PC-3 (cell line): ENCODE results near the gene RCHY1. TPM values are rescaled to one million over a fixed set of nuclear protein-coding genes. Genes with fewer than 3 reads are reported as not detected.

Experiments
- ATAC-seq: fragments of 200-7000 bp; cut with Tn5 transposase; 2 replicates; pipeline ENCODE4 v1.9.1; 2020; ENCODE audit warnings: mild to moderate bottlenecking, moderate library complexity
- BruUV-seq: library from RNA; stranded (reverse); fragments of 400-500 nt; replicated peaks from 2 replicates; lab custom pipeline; 2021; lab: Mats Ljungman, UMichigan
- CTCF ChIA-PET: fragments of 300-600 bp; sonication (Branson Sonifier 250); formaldehyde crosslinking; loops from one replicate; lab custom pipeline; 2022; ENCODE audit warnings: antibody characterized with exemption; lab: Charles Lee
- POLR2A ChIA-PET: fragments of 300-600 bp; sonication (Branson Sonifier 250); formaldehyde crosslinking; loops from one replicate; lab custom pipeline; 2022; ENCODE audit warnings: antibody characterized with exemption; ENCODE audit not compliant: unreplicated experiment; lab: Charles Lee
- DNase-seq: peaks from one replicate; pipeline ENCODE4 v3.0.0-alpha.2; 2015
- H2AFZ ChIP-seq: fragments of 300-600 bp; sonication (generic); 2 replicates; pipeline ENCODE4 v1.6.0; 2016; ENCODE audit warnings: antibody characterized with exemption, low read length
- H3F3A ChIP-seq: fragments of 300-600 bp; sonication (generic); one replicate; pipeline ENCODE4 v1.6.0; 2017; ENCODE audit warnings: antibody characterized with exemption, low read length, control low read depth, mild to moderate bottlenecking; ENCODE audit not compliant: unreplicated experiment
- H3K27ac ChIP-seq: fragments of 300-600 bp; sonication (generic); 2 replicates; pipeline ENCODE4 v1.5.1; 2016; ENCODE audit warnings: mild to moderate bottlenecking, low read length
- H3K27me3 ChIP-seq: fragments of 300-600 bp; sonication (generic); 2 replicates; pipeline ENCODE4 v1.6.1; 2016; ENCODE audit warnings: low read length, mixed read lengths
- H3K36me3 ChIP-seq: fragments of 300-600 bp; sonication (generic); 2 replicates; pipeline ENCODE4 v1.6.1; 2016; ENCODE audit warnings: low read depth, mixed run types, low read length, mixed read lengths
- H3K4me1 ChIP-seq: fragments of 300-600 bp; sonication (generic); 2 replicates; pipeline ENCODE4 v1.5.1; 2016; ENCODE audit warnings: low read length; ENCODE audit not compliant: insufficient read depth
- H3K4me2 ChIP-seq: fragments of 300-600 bp; sonication (generic); 2 replicates; pipeline ENCODE4 v1.6.0; 2016; ENCODE audit warnings: low read length
- H3K4me3 ChIP-seq: fragments of 300-600 bp; sonication (generic); 2 replicates; pipeline ENCODE4 v1.5.1; 2016; ENCODE audit warnings: mild to moderate bottlenecking, low read length, mixed read lengths
- H3K79me2 ChIP-seq: fragments of 300-600 bp; sonication (generic); 2 replicates; pipeline ENCODE4 v1.6.1; 2017; ENCODE audit warnings: low read length, mixed read lengths
- H3K9ac ChIP-seq: fragments of 300-600 bp; sonication (generic); 2 replicates; pipeline ENCODE4 v1.6.0; 2016; ENCODE audit warnings: mild to moderate bottlenecking, low read length
- H3K9me2 ChIP-seq: fragments of 300-600 bp; sonication (generic); replicated peaks from 2 replicates; pipeline ENCODE4 v1.6.1; 2016; ENCODE audit warnings: mixed run types, low read length, mixed read lengths
- H3K9me3 ChIP-seq: fragments of 300-600 bp; sonication (generic); 2 replicates; pipeline ENCODE4 v1.6.1; 2016; ENCODE audit warnings: low read length, mixed read lengths
- H4K20me1 ChIP-seq: fragments of 300-600 bp; sonication (generic); 2 replicates; pipeline ENCODE4 v1.6.1; 2016; ENCODE audit warnings: low read length, mixed read lengths
- CTCF ChIP-seq: fragments of 300-600 bp; sonication (generic); conservative IDR thresholded peaks from 2 replicates; pipeline ENCODE4 v1.5.1; 2017; ENCODE audit warnings: antibody characterized with exemption, low read depth, mild to moderate bottlenecking, low read length
- EZH2 ChIP-seq: fragments of 300-600 bp; sonication (generic); IDR thresholded peaks from one replicate; pipeline ENCODE4 v1.6.1; 2017; ENCODE audit warnings: antibody characterized with exemption, mild to moderate bottlenecking, low read length; ENCODE audit not compliant: unreplicated experiment
- EZH2phosphoT487 ChIP-seq: fragments of 300-600 bp; sonication (generic); IDR thresholded peaks from 2 replicates; pipeline ENCODE4 v1.6.1; 2018; ENCODE audit warnings: mild to moderate bottlenecking, antibody characterized with exemption, low read length, borderline replicate concordance
- intact Hi-C: fragments of 100-400 bp; cut with micrococcal nuclease; formaldehyde crosslinking; loops from 2 replicates; pipeline ENCODE4 v1.9.0; 2023
- total RNA-seq: library from RNA; depleted of rRNA; stranded (reverse); fragments of >200 nt; gene quantifications from 2 replicates; pipeline ENCODE4 v1.2.3, GENCODE V29; 2014

Gene RCHY1
- total RNA-seq, 1 experiment from 2014 or later = 18.2 TPM

GRCh38 chr4:75514949-75515612 lies 878 bp upstream of the RCHY1 start:
- ATAC-seq (no peak), DNase-seq (no peak)
- peaks cover 38% of the 10 kb centered on the region for H3K4me1 ChIP-seq
- 0 out of 2 replicates have a peak, but pooled peaks cover 6% of the 10 kb centered on the region for H3K36me3 ChIP-seq
- no peaks in the 10 kb centered on the region for H3K27me3 ChIP-seq
- peak overlapping the region; percentile 90 for H3K4me2 ChIP-seq
- H3K4me3 ChIP-seq = peak overlapping the region; percentile 95
- TF ChIP-seq EZH2 = no peak
- no peak for TF ChIP-seq EZH2phosphoT487
- no peak for TF ChIP-seq CTCF
- H3K9ac ChIP-seq = peak overlapping the region; percentile 90
- ChIA-PET CTCF (no interaction called here), POLR2A (interaction anchor here (0.7 kb wide), 1 partner anchor 27 kb away, joined by 4 read pairs; no protein-coding TSS in a partner anchor)
- peaks cover 54% of the 10 kb centered on the region for H3K79me2 ChIP-seq
- intact Hi-C loops = loop anchor here (1.0 kb wide), 1 partner anchor 158 kb away; the partner anchor contains the start of gene G3BP2
- BruUV-seq = no TSS peak
- H2AFZ ChIP-seq = peak overlapping the region; percentile 99
- no peaks in the 10 kb centered on the region for H3K9me2 ChIP-seq
- peak overlapping the region; percentile 87 for H3K27ac ChIP-seq
- no peaks in the 10 kb centered on the region for H3K9me3 ChIP-seq
- no peaks in the 10 kb centered on the region for H3F3A ChIP-seq
- no peaks in the 10 kb centered on the region for H4K20me1 ChIP-seq

GRCh38 chr4:75513526-75514130 lies 575 bp downstream of the RCHY1 start:
- intact Hi-C loops = loop anchor here (1.0 kb wide), 1 partner anchor 160 kb away; the partner anchor contains the start of gene G3BP2
- Histone ChIP-seq H3K9me2 (no peaks in the 10 kb centered on the region), H3K27me3 (no peaks in the 10 kb centered on the region), H3K36me3 (peaks cover 6% of the 10 kb centered on the region; the same call in 1 of the 2 replicates), H4K20me1 (no peaks in the 10 kb centered on the region), H3K4me2 (peak overlapping the region; percentile 90), H3K9ac (peak overlapping the region; percentile 90), H3K4me3 (peak overlapping the region; percentile 95), H3K27ac (peak overlapping the region; percentile 87), H3K79me2 (peaks cover 69% of the 10 kb centered on the region), H3K4me1 (peaks cover 38% of the 10 kb centered on the region), H2AFZ (peak overlapping the region; percentile 99), H3F3A (no peaks in the 10 kb centered on the region), H3K9me3 (no peaks in the 10 kb centered on the region)
- ChIA-PET CTCF (no interaction called here), POLR2A (no interaction called here)
- no peak for DNase-seq
- TSS peak; percentile 63 for BruUV-seq
- ATAC-seq = no peak
- no peak for TF ChIP-seq EZH2phosphoT487
- TF ChIP-seq EZH2 = no peak
- TF ChIP-seq CTCF = no peak
